Activated T-helper 17 cell treated with anti-CD3 and anti-CD28 coated beads, Interleukin-2, amount 50 U/mL, for 72 hours (primary cell): Measurements from ENCODE around the gene SEL1L. TPM values are rescaled to one million over a fixed set of nuclear protein-coding genes. Genes with fewer than 3 reads are reported as not detected.

Source experiments
- ATAC-seq: fragments of 150-1000 bp; cut with Tn5 transposase; replicated peaks from 2 replicates; pipeline ENCODE4 v1.10.0; 2021; ENCODE audit warnings: mild to moderate bottlenecking, moderate library complexity
- H3K27ac Mint-ChIP-seq: one replicate; pipeline ENCODE4 v1.8.0; 2022; ENCODE audit warnings: mixed read lengths
- H3K27me3 Mint-ChIP-seq: one replicate; pipeline ENCODE4 v1.8.0; 2022; ENCODE audit warnings: mixed read lengths
- H3K36me3 Mint-ChIP-seq: one replicate; pipeline ENCODE4 v1.8.0; 2022; ENCODE audit warnings: low read depth, mild to moderate bottlenecking, mixed read lengths
- H3K4me1 Mint-ChIP-seq: one replicate; pipeline ENCODE4 v1.8.0; 2022; ENCODE audit warnings: mixed read lengths
- H3K4me3 Mint-ChIP-seq: one replicate; pipeline ENCODE4 v1.8.0; 2022; ENCODE audit warnings: mild to moderate bottlenecking, mixed read lengths
- H3K9me3 Mint-ChIP-seq: one replicate; pipeline ENCODE4 v1.8.0; 2022; ENCODE audit warnings: mixed read lengths
- total RNA-seq, 2 donors: library from RNA; stranded (reverse); gene quantifications; one replicate each; pipeline ENCODE4 v1.2.3, GENCODE V29; 2022

SEL1L gene
- total RNA-seq, 2 donors from 2014 or later: 58.7 to 69.8 TPM

- ATAC-seq: no peak
- H3K4me3 Mint-ChIP-seq: no peak overlapping the region
- no peaks in the 10 kb centered on the region for H3K4me1 Mint-ChIP-seq
- H3K27ac Mint-ChIP-seq: no peak overlapping the region
- no peaks in the 10 kb centered on the region for H3K36me3 Mint-ChIP-seq
- no peaks in the 10 kb centered on the region for H3K27me3 Mint-ChIP-seq
- no peaks in the 10 kb centered on the region for H3K9me3 Mint-ChIP-seq
Observed at GRCh38 chr14:81454572-81455218, 79.0 kb downstream of the SEL1L start.

- Mint-ChIP-seq H3K9me3 (no peaks in the 10 kb centered on the region), H3K4me1 (no peaks in the 10 kb centered on the region), H3K4me3 (no peak overlapping the region), H3K27me3 (peaks cover 2% of the 10 kb centered on the region), H3K36me3 (no peaks in the 10 kb centered on the region), H3K27ac (no peak overlapping the region)
- peak; percentile 57 for ATAC-seq
Observed at GRCh38 chr14:81453166-81453766, 80.4 kb downstream of the SEL1L start.

GRCh38 chr14:81452341-81453133 is 81.1 kb downstream of the SEL1L start:
- Mint-ChIP-seq H3K4me1 (no peaks in the 10 kb centered on the region), H3K4me3 (no peak overlapping the region), H3K27ac (no peak overlapping the region), H3K9me3 (no peaks in the 10 kb centered on the region), H3K36me3 (no peaks in the 10 kb centered on the region), H3K27me3 (peaks cover 3% of the 10 kb centered on the region)
- no peak for ATAC-seq

GRCh38 chr14:81450976-81451375 is 82.7 kb downstream of the SEL1L start:
- H3K27me3 Mint-ChIP-seq: peaks cover 3% of the 10 kb centered on the region
- H3K4me1 Mint-ChIP-seq: no peaks in the 10 kb centered on the region
- no peaks in the 10 kb centered on the region for H3K36me3 Mint-ChIP-seq
- no peaks in the 10 kb centered on the region for H3K9me3 Mint-ChIP-seq
- no peak for ATAC-seq
- no peak overlapping the region for H3K4me3 Mint-ChIP-seq
- no peak overlapping the region for H3K27ac Mint-ChIP-seq

- Mint-ChIP-seq H3K36me3 (no peaks in the 10 kb centered on the region), H3K27me3 (peaks cover 3% of the 10 kb centered on the region), H3K4me3 (no peak overlapping the region), H3K9me3 (no peaks in the 10 kb centered on the region), H3K27ac (no peak overlapping the region), H3K4me1 (no peaks in the 10 kb centered on the region)
- no peak for ATAC-seq
Observed at GRCh38 chr14:81450100-81450531, 83.5 kb downstream of the SEL1L start.

GRCh38 chr14:81449576-81449975 is 84.1 kb downstream of the SEL1L start:
- Mint-ChIP-seq H3K4me3 (no peak overlapping the region), H3K4me1 (no peaks in the 10 kb centered on the region), H3K36me3 (no peaks in the 10 kb centered on the region), H3K27ac (no peak overlapping the region), H3K27me3 (peaks cover 5% of the 10 kb centered on the region), H3K9me3 (no peaks in the 10 kb centered on the region)
- ATAC-seq: no peak

- H3K4me1 Mint-ChIP-seq: no peaks in the 10 kb centered on the region
- H3K36me3 Mint-ChIP-seq: no peaks in the 10 kb centered on the region
- no peak for ATAC-seq
- H3K27ac Mint-ChIP-seq: no peak overlapping the region
- no peak overlapping the region for H3K4me3 Mint-ChIP-seq
- H3K9me3 Mint-ChIP-seq: no peaks in the 10 kb centered on the region
- H3K27me3 Mint-ChIP-seq: peaks cover 9% of the 10 kb centered on the region
Observed at GRCh38 chr14:81449114-81449513, 84.5 kb downstream of the SEL1L start.

GRCh38 chr14:81447021-81447764 is 86.5 kb downstream of the SEL1L start:
- no peaks in the 10 kb centered on the region for H3K36me3 Mint-ChIP-seq

GRCh38 chr14:81446279-81447007 is 87.2 kb downstream of the SEL1L start:
- no peak overlapping the region for H3K27ac Mint-ChIP-seq
- H3K9me3 Mint-ChIP-seq: no peaks in the 10 kb centered on the region
- H3K4me1 Mint-ChIP-seq: no peaks in the 10 kb centered on the region
- H3K4me3 Mint-ChIP-seq: no peak overlapping the region
- no peak for ATAC-seq
- H3K36me3 Mint-ChIP-seq: no peaks in the 10 kb centered on the region
- peaks cover 26% of the 10 kb centered on the region for H3K27me3 Mint-ChIP-seq

More at GRCh38 chr14:81447021-81447764, 86.5 kb downstream of the SEL1L start:
- no peaks in the 10 kb centered on the region for H3K9me3 Mint-ChIP-seq
- H3K27me3 Mint-ChIP-seq: peaks cover 22% of the 10 kb centered on the region
- H3K27ac Mint-ChIP-seq: no peak overlapping the region
- no peak for ATAC-seq
- no peaks in the 10 kb centered on the region for H3K4me1 Mint-ChIP-seq
- no peak overlapping the region for H3K4me3 Mint-ChIP-seq

GRCh38 chr14:81441626-81442134 is 92.0 kb downstream of the SEL1L start:
- H3K27ac Mint-ChIP-seq: no peak overlapping the region
- H3K4me3 Mint-ChIP-seq: no peak overlapping the region
- no peaks in the 10 kb centered on the region for H3K36me3 Mint-ChIP-seq
- no peak for ATAC-seq
- H3K9me3 Mint-ChIP-seq: no peaks in the 10 kb centered on the region
- H3K4me1 Mint-ChIP-seq: peaks cover 8% of the 10 kb centered on the region
- peaks cover 61% of the 10 kb centered on the region for H3K27me3 Mint-ChIP-seq

- no peaks in the 10 kb centered on the region for H3K9me3 Mint-ChIP-seq
- H3K36me3 Mint-ChIP-seq: no peaks in the 10 kb centered on the region
- peaks cover 12% of the 10 kb centered on the region for H3K4me1 Mint-ChIP-seq
- H3K4me3 Mint-ChIP-seq: no peak overlapping the region
- no peak for ATAC-seq
- peaks cover 67% of the 10 kb centered on the region for H3K27me3 Mint-ChIP-seq
- no peak overlapping the region for H3K27ac Mint-ChIP-seq
Observed at GRCh38 chr14:81440041-81440440, 93.6 kb downstream of the SEL1L start.

- H3K4me1 Mint-ChIP-seq: peaks cover 12% of the 10 kb centered on the region
- no peak for ATAC-seq
- peak overlapping the region; percentile 70 for H3K4me3 Mint-ChIP-seq
- peaks cover 74% of the 10 kb centered on the region for H3K27me3 Mint-ChIP-seq
- no peak overlapping the region for H3K27ac Mint-ChIP-seq
- H3K9me3 Mint-ChIP-seq: no peaks in the 10 kb centered on the region
- no peaks in the 10 kb centered on the region for H3K36me3 Mint-ChIP-seq
Observed at GRCh38 chr14:81437244-81437643, 96.4 kb downstream of the SEL1L start.

GRCh38 chr14:81436296-81437138 is 97.1 kb downstream of the SEL1L start:
- Mint-ChIP-seq H3K36me3 (no peaks in the 10 kb centered on the region), H3K4me1 (peaks cover 12% of the 10 kb centered on the region), H3K27ac (no peak overlapping the region), H3K4me3 (peak overlapping the region; percentile 70), H3K9me3 (no peaks in the 10 kb centered on the region), H3K27me3 (peaks cover 73% of the 10 kb centered on the region)
- peak; percentile 90 for ATAC-seq
